CD4-positive, alpha-beta T cell (primary cell): ENCODE data around the gene DDA1. TPM values are rescaled to one million over a fixed set of nuclear protein-coding genes. Genes with fewer than 3 reads are reported as not detected.

ENCODE experiments used
- ATAC-seq: fragments of 200-7000 bp; cut with Tn5 transposase; one replicate; pipeline ENCODE4 v1.10.0; 2022; ENCODE audit warnings: mild to moderate bottlenecking; ENCODE audit not compliant: poor library complexity
- CTCF ChIA-PET: fragments of 350-600 bp; sonication (Branson Sonifier 250); formaldehyde crosslinking; loops from one replicate; lab custom pipeline; 2021; ENCODE audit warnings: antibody characterized with exemption, inconsistent platforms; lab: Charles Lee
- POLR2A ChIA-PET: fragments of 350-600 bp; sonication (Branson Sonifier 250); formaldehyde crosslinking; loops from one replicate; lab custom pipeline; 2021; ENCODE audit warnings: antibody characterized with exemption, inconsistent platforms; lab: Charles Lee
- DNase-seq, 14 experiments: peaks; one replicate each; pipeline ENCODE4 v3.0.0-alpha.2; 2013 to 2020; ENCODE audit warnings: mixed read lengths in 2 of 14
- H3K27ac ChIP-seq, 2 donors: one replicate each; pipeline versions ENCODE4 v1.5.1 to v1.7.0; 2013; ENCODE audit warnings: low read length in 2 of 2, low read depth in 1 of 2, mild to moderate bottlenecking in 1 of 2
- H3K27me3 ChIP-seq, 2 experiments: 1 replicate in 1 of 2; 2 replicates in 1 of 2; pipeline versions ENCODE4 v1.6.1 to v1.7.0; 2013; ENCODE audit warnings: low read length in 2 of 2, control low read depth in 1 of 2, mild to moderate bottlenecking in 1 of 2, moderate library complexity in 1 of 2; ENCODE audit not compliant: insufficient read depth in 2 of 2, control insufficient read depth in 1 of 2
- H3K36me3 ChIP-seq: one replicate; pipeline ENCODE4 v1.6.1; 2013; ENCODE audit warnings: low read length, control low read depth; ENCODE audit not compliant: insufficient read depth
- H3K4me1 ChIP-seq: one replicate; pipeline ENCODE4 v1.6.1; 2013; ENCODE audit warnings: low read length, control low read depth; ENCODE audit not compliant: insufficient read depth
- H3K4me3 ChIP-seq: one replicate; pipeline ENCODE4 v1.5.1; 2013; ENCODE audit warnings: mild to moderate bottlenecking, low read length, moderate library complexity
- H3K9me3 ChIP-seq, 2 experiments: 1 replicate in 1 of 2; 2 replicates in 1 of 2; pipeline versions ENCODE4 v1.6.1 to v1.7.0; 2013; ENCODE audit warnings: low read length in 2 of 2, mild to moderate bottlenecking in 2 of 2, control low read depth in 1 of 2, moderate library complexity in 1 of 2; ENCODE audit not compliant: control insufficient read depth in 1 of 2, insufficient read depth in 1 of 2
- H3K27ac Mint-ChIP-seq: one replicate; pipeline ENCODE4 v1.8.0; 2020; ENCODE audit warnings: mixed read lengths
- H3K27me3 Mint-ChIP-seq: one replicate; pipeline ENCODE4 v1.8.0; 2021; ENCODE audit warnings: mixed read lengths
- H3K36me3 Mint-ChIP-seq: one replicate; pipeline ENCODE4 v1.8.0; 2021; ENCODE audit warnings: low read depth, mixed read lengths
- H3K4me1 Mint-ChIP-seq: one replicate; pipeline ENCODE4 v1.8.0; 2021; ENCODE audit warnings: low read depth, mixed read lengths
- H3K4me3 Mint-ChIP-seq: one replicate; pipeline ENCODE4 v1.8.0; 2020; ENCODE audit warnings: mild to moderate bottlenecking, mixed read lengths
- H3K9me3 Mint-ChIP-seq: one replicate; pipeline ENCODE4 v1.8.0; 2020; ENCODE audit warnings: mixed read lengths
- CTCF ChIP-seq: fragments of 200-600 bp; IDR thresholded peaks from one replicate; pipeline ENCODE4 v1.8.0; 2022; ENCODE audit warnings: antibody characterized with exemption, mild to moderate bottlenecking
- intact Hi-C, 2 experiments: fragments of 100-400 bp; cut with DNase I in 1 of 2; cut with micrococcal nuclease in 1 of 2; formaldehyde crosslinking; loops; one replicate each; pipeline versions ENCODE4 v1.15.1 to v1.9.0; 2023 to 2025; cut with DNase I, micrococcal nuclease
- total RNA-seq, 174 experiments: library from RNA in 2 of 174; stranded (reverse) in 2 of 174; gene quantifications; one replicate each; pipeline ENCODE4 v1.2.3 and lab custom pipeline; 2021 to 2026

The DDA1 gene
- total RNA-seq, 2 experiments from 2014 or later, result 41.4 to 43.4 TPM

- ChIA-PET CTCF (interaction anchor here (1.0 to 3.4 kb wide), 2 partner anchors 14 to 80 kb away, joined by 3 to 27 read pairs; no protein-coding TSS in a partner anchor), POLR2A (interaction anchor here (1.0 to 3.0 kb wide), 4 partner anchors 13 to 181 kb away, joined by 3 to 27 read pairs (median 6); partner anchors contain the start of gene ANO8)
- Mint-ChIP-seq H3K4me1 (peaks cover 67% of the 10 kb centered on the region), H3K4me3 (peak overlapping the region; percentile 94), H3K36me3 (peaks cover 19% of the 10 kb centered on the region), H3K27ac (peak overlapping the region; percentile 90), H3K27me3 (no peaks in the 10 kb centered on the region), H3K9me3 (no peaks in the 10 kb centered on the region)
- TF ChIP-seq CTCF, result no peak
- Histone ChIP-seq H3K36me3 (peaks cover 2% of the 10 kb centered on the region), H3K9me3 (no peaks in the 10 kb centered on the region), H3K27me3 (no peaks in the 10 kb centered on the region), H3K27ac (peak overlapping the region; percentile 71 to 85), H3K4me3 (peak overlapping the region; percentile 96), H3K4me1 (peaks cover 71% of the 10 kb centered on the region)
- intact Hi-C loops, result no loop called here
- ATAC-seq, result no peak
- no peak for DNase-seq
Observed at GRCh38 chr19:17306285-17306714, 3.1 kb upstream of the DDA1 start.

GRCh38 chr19:17307876-17308377 is 1.4 kb upstream of the DDA1 start:
- CTCF ChIA-PET, result interaction anchor here (0.6 to 3.4 kb wide), 2 partner anchors 16 to 102 kb away, joined by 3 to 27 read pairs; no protein-coding TSS in a partner anchor
- no peaks in the 10 kb centered on the region for H3K9me3 Mint-ChIP-seq

GRCh38 chr19:17309965-17310461 is 650 bp downstream of the DDA1 start:
- DNase-seq, result no peak
- Histone ChIP-seq H3K4me3 (peak overlapping the region; percentile 99), H3K9me3 (no peaks in the 10 kb centered on the region), H3K27ac (peak overlapping the region; percentile 78 to 81), H3K4me1 (peaks cover 60% of the 10 kb centered on the region), H3K36me3 (peaks cover 29% of the 10 kb centered on the region), H3K27me3 (no peaks in the 10 kb centered on the region)
- no peak for TF ChIP-seq CTCF
- ATAC-seq, result no peak
- ChIA-PET POLR2A (interaction anchor here (0.5 to 2.3 kb wide), 11 partner anchors 17 to 296 kb away, joined by 3 to 31 read pairs (median 9); partner anchors contain the start of genes ANO8, BABAM1, BST2 and MVB12A), CTCF (interaction anchor here (0.7 to 0.8 kb wide), 2 partner anchors 17 to 628 kb away, joined by 3 to 6 read pairs; no protein-coding TSS in a partner anchor)
- Mint-ChIP-seq H3K4me3 (peak overlapping the region; percentile 93), H3K27me3 (no peaks in the 10 kb centered on the region), H3K4me1 (peaks cover 46% of the 10 kb centered on the region), H3K36me3 (peaks cover 30% of the 10 kb centered on the region), H3K9me3 (no peaks in the 10 kb centered on the region), H3K27ac (peak overlapping the region; percentile 89)
- intact Hi-C loops, result loop anchor here (1.0 kb wide), 3 partner anchors 24 to 43 kb away; partner anchors contain the start of genes ANO8 (in 1 of the 2), BABAM1 (in 1 of the 2) and GTPBP3 (in 1 of the 2)

More at GRCh38 chr19:17307876-17308377, 1.4 kb upstream of the DDA1 start:
- no peaks in the 10 kb centered on the region for H3K9me3 ChIP-seq
- no peak for TF ChIP-seq CTCF
- H3K27ac Mint-ChIP-seq, result peak overlapping the region; percentile 62
- POLR2A ChIA-PET, result interaction anchor here (1.8 to 2.1 kb wide), 2 partner anchors 27 to 92 kb away, joined by 9 to 31 read pairs; partner anchors contain the start of genes ANO8 and USE1
- DNase-seq, result no peak
- peaks cover 74% of the 10 kb centered on the region for H3K4me1 ChIP-seq
- H3K27me3 Mint-ChIP-seq, result no peaks in the 10 kb centered on the region
- H3K4me1 Mint-ChIP-seq, result peaks cover 64% of the 10 kb centered on the region
- no peaks in the 10 kb centered on the region for H3K27me3 ChIP-seq
- no peak overlapping the region for H3K27ac ChIP-seq
- ATAC-seq, result no peak
- H3K36me3 Mint-ChIP-seq, result peaks cover 21% of the 10 kb centered on the region
- peaks cover 9% of the 10 kb centered on the region for H3K36me3 ChIP-seq
- H3K4me3 Mint-ChIP-seq, result peak overlapping the region; percentile 62
- intact Hi-C loops, result no loop called here
- H3K4me3 ChIP-seq, result no peak overlapping the region
